Cardiac fibroblast (primary cell): ENCODE results near the gene TGFB3.

Experiments
- DNase-seq, 2 donors: peaks; one replicate each; pipeline versions ENCODE4 v3.0.0 to v3.0.0-alpha.2; 2010; ENCODE audit warnings: low read depth in 2 of 2
- H3K4me3 ChIP-seq, 2 donors: replicated peaks in 1 of 2; 1 replicate in 1 of 2; 2 replicates in 1 of 2; pipeline ENCODE4 v1.5.1; 2011; ENCODE audit warnings: low read depth in 2 of 2, low read length in 2 of 2, mild to moderate bottlenecking in 2 of 2, moderate library complexity in 1 of 2
- CTCF ChIP-seq: IDR thresholded peaks from one replicate; pipeline ENCODE4 v1.5.1; 2011; ENCODE audit warnings: low read depth, mild to moderate bottlenecking, low read length, inconsistent platforms

Gene TGFB3

DNA sequence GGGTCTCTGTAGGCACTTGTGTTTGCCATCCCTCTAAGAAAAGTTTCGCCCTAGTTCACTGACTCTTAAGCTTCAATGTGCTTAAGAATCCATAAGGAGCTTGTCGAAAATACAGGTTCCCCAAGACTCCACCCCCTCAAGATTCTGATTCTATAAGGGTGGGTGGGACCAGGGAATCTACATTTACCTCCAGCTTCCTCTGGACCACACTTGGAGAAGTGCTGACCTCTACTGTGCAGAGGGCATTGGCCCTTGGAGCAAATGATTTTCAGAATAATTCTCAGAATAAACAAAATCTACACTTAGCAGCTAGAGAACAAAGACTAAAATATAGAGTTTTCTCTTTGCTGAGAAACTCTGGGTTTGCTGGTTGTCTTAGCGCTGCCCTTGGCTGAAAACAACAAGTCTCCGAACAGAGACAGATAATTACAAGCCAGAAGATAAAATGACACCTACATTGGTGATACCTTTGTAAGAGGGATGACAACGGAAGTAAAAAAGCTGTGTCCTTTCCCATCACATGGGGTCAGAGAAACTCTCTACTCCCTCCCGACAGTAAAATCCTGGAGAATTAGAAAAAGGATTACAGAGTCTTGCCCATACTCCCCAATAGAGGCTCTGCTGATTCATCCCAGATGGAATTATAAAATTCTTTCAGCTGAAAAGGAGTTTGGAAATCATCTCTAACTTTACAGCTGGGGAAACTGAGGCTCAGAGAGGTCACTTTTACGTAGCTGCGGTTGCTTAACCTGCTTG, 4.8 kb downstream of the TGFB3 start:
- no peak for TF ChIP-seq CTCF
- no peak for DNase-seq
- H3K4me3 ChIP-seq = no peak overlapping the region

DNA sequence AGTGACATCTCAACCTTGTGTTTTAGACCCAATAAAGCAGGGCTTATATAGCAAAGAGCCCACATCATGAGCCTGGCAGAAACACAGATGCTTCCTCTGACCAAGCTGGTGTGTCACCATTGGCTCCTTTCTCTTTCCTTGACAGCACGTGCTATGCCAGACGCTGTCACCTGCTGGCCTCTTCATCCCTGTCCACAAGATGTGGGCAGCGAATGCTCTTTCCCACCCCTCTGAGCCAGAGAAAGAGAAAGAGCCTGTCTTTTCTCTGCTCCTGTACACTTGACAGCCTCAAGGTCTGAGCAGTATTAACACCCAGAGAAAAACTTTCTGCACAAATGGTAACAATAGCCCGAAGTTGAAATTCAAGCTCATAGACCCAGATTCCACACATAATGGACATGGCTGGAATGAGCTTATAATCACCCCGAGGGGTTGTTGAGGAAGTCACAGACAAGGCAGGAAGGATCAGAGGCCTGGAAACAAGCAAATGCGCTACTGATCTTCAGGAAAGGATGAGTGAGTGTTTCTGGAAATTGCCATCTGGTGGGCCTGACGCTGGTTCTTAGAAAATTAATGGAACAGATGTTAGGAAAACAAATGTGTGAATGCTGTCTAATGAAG, 8.9 kb downstream of the TGFB3 start:
- no peak for DNase-seq
- H3K4me3 ChIP-seq = no peak overlapping the region
- no peak for TF ChIP-seq CTCF

DNA sequence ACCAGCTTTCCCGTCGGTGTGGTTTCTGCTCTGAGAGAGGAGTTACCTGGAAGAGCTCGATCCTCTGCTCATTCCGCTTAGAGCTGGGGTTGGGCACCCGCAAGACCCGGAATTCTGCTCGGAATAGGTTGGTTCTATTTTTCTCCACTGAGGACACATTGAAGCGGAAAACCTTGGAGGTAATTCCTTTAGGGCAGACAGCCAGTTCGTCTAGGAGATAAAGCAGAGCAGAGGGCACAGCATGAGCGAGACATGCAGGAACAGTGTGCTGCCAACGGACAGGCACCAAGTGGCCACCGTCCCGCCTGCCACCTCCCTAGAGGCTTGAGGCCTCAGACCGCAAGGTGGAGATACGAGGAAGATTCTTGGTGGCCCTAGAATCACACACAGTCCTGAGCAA, 10.3 kb downstream of the TGFB3 start:
- no peak overlapping the region for H3K4me3 ChIP-seq
- no peak for TF ChIP-seq CTCF
- DNase-seq = no peak

DNA sequence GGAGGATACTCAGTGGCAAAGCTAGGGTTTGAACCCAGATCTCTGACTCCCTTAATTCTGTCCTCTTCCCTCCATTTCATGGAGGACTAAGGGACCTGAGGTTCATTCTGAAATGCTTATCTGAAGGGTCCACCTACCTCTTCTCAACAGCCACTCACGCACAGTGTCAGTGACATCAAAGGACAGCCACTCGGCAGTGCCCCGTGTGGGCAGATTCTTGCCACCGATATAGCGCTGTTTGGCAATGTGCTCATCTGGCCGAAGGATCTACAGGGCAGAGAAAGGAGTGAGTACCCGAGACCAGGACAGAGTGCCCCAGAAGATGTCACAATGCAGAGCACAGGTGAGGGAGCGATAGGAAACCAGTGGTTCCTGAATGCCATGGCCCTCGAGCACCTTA, 10.8 kb downstream of the TGFB3 start:
- TF ChIP-seq CTCF = no peak
- DNase-seq = no peak

DNA sequence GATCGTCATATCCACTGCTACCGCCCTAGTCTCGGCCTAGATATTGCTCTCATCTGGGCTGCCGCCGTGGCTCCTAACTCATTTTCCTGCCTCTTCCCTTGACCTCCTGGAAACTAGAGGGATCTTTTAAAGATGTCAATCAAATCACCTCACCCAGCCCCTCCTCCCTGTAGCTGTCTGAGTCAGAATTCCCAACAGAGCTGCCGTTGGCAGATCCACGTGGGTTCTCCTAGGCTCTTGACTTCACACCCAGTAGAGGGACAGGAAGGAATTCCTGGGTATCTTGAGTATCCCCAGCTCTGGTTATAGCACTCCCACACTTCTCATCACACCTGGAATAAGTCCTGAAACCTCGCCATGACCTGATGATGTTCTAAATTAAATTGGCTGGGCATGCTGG, 11.9 kb downstream of the TGFB3 start:
- peak in 1 of 2 donors; percentile 43 for DNase-seq
- no peak for TF ChIP-seq CTCF
- no peak overlapping the region for H3K4me3 ChIP-seq

More for the DNA sequence above, 10.8 kb downstream of the TGFB3 start:
- H3K4me3 ChIP-seq = no peak overlapping the region

DNA sequence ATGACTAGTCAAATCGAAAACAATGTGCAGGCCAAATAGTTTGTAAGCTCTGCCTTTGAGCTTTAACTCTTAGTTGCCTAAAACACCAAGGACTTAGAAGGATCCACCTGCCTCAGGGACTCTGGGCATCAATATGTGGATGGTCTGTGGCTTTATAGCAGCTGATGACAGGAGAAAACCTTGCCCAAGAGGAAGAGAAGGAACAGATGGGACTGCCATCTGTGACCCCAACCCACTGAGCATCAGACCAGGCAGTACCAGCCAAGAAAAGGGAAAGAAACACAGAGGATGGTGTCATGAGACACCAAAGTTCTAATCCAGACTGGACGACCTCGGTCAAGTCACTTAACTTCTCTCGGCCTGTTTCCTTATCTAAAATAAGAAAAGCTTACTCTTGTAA, 12.7 kb downstream of the TGFB3 start:
- no peak for TF ChIP-seq CTCF
- H3K4me3 ChIP-seq = no peak overlapping the region

More for the DNA sequence above, 12.7 kb downstream of the TGFB3 start:
- DNase-seq = peak in 1 of 2 donors; percentile 18
